ENCODE results near the gene CDC42BPG.

Gene CDC42BPG

DNA sequence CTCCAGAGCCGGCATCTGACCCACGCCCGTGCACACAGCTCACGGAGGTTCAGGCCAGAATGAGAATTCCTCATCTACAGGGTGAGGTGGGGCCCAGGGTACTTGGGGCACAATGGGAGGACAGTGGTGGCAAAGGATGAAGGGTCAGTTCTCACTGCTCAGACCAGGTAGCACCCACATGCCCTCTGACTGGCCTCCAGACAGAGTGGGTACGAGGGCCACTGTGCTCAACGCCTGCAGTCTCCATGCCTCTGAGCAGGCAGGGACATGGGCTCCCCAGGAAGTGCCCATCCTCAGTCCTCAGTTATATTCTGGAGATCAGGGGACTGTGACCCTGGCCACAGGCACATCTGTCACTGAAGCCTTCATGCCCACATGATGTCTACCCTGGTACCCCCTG, 13.0 kb upstream of the CDC42BPG start:
- TF ChIP-seq, protein P1, sequence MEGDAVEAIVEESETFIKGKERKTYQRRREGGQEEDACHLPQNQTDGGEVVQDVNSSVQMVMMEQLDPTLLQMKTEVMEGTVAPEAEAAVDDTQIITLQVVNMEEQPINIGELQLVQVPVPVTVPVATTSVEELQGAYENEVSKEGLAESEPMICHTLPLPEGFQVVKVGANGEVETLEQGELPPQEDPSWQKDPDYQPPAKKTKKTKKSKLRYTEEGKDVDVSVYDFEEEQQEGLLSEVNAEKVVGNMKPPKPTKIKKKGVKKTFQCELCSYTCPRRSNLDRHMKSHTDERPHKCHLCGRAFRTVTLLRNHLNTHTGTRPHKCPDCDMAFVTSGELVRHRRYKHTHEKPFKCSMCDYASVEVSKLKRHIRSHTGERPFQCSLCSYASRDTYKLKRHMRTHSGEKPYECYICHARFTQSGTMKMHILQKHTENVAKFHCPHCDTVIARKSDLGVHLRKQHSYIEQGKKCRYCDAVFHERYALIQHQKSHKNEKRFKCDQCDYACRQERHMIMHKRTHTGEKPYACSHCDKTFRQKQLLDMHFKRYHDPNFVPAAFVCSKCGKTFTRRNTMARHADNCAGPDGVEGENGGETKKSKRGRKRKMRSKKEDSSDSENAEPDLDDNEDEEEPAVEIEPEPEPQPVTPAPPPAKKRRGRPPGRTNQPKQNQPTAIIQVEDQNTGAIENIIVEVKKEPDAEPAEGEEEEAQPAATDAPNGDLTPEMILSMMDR (conservative IDR thresholded peaks at IDR 0.05; ENCODE audit: low read depth, low read length) = no peak
- DNase-seq (ENCODE audit: low read depth) = no peak
- H3K4me3 ChIP-seq (ENCODE audit: low read depth, low read length) = no peak overlapping the region

DNA sequence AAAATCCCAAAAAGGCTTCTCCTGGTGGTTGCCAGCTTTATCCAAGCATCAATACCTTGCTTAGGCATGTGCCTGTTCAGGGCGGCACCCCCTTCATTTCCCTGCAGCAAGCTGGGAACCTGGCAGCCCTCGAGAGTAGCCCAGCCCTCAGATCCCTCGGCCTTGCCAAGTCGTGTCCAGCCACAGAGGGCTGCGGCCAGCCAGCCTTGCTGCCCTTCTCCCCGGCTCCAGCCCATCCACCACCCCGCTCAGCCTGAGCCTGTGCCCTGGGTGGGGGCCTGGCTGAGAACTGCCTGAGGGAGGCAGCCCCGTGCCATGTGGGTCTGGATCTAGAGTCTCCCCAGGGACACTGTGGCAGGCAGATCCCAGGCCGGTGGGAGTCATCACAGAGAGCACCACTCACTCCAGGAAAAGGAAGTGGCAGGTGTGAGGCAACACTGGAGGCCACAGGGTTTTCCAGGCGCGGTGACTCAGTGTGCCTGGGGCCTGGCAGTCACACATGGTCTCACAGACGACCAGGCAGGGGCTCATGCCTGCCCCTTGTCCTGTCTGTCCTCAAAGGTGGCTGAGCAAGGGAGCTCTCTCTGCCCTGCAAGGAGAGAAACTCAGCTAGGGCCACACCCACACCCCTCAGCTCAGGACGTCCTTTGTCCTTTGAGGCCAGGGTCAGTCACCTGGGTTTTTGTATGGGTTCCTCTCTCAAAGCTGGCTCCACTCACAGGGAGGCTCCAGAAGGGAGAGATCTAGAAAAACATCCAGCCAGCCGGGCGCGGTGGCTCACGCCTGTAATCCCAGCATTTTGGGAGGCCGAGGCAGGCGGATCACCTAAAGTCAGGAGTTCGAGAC, 12.2 kb upstream of the CDC42BPG start:
- TF ChIP-seq, protein P1 (conservative IDR thresholded peaks at IDR 0.05; ENCODE audit: low read depth, low read length) = no peak
- no peak overlapping the region for H3K4me3 ChIP-seq (ENCODE audit: low read depth, low read length)
- peak; percentile 53 for DNase-seq (ENCODE audit: low read depth)

DNA sequence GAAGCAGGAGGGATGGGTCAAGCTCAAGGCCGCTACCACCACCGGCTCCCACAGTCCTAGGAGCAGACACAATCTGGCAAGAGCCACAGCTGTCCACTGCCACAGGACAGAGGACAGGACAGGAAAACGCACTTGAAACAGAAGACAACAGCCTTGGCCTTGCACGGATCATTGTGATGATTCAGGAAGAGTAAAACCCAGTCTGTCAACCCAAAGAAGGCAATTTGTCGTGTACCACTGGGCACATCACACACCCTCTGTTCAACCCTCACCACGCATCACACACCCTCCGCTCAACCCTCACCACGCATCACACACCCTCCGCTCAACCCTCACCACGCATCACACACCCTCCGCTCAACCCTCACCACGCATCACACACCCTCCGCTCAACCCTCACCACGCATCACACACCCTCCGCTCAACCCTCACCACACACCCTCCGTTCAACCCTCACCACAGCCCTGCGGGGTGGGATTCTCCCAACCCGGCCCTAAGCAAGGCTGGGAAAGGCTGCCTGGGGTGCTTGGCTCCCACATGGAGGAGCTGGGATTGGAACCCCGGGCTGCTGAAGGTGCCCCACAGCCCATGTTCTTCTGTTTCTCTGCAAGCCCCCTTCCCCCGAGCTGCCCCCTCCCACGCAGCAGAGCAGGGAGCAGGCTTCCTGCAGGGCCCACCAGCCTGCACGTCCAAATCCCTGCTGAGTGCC, 11.3 kb upstream of the CDC42BPG start:
- H3K4me3 ChIP-seq (ENCODE audit: low read depth, low read length) = no peak overlapping the region
- TF ChIP-seq, protein P1 (conservative IDR thresholded peaks at IDR 0.05; ENCODE audit: low read depth, low read length) = no peak
- no peak for DNase-seq (ENCODE audit: low read depth)

DNA sequence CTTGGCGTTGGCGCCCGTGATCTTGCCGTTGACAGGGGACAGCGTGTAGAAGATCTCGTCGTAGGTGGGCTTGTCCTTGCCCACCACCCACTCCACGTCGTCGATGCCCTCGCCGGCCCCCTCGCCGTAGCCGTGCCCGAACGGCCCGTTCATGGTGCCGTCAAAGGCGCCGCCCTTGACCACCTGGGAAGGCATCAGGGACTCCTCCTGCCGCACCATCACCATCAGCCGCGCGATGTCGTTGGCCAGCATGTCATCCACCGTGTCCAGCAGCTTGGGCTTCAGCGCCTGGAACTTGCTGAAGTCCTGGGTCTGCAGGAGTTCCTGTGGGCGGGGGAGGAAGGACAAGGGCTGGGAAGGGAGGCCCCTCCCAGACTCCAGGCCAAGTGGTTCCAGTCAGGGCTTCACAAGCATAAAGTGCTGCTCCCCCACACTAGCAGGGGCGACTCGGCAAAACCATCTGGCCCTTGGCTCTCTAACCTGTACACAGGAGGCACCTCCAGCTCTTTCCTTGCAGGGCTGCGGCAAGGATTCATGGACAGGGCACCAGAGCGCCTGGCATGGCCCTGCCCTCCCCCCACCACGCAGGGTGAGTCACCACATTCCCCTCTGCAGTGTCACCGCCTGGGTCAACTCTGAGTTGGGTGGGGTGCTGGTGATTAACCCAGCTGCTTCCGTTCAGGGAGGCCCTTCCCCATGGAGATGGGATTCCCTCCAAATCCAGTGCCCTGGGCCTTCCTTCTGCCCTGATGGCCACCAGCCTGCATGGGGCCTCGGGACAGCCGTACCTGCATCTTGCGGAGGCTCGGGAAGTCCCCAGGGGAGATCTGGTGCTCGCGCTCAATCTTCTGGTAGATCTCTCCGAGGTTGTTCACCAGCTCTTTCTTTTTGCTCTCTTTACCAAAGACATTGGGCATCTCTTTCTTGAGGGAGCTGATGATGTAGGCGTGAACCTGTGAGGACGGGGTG, 10.4 kb upstream of the CDC42BPG start:
- DNase-seq (ENCODE audit: low read depth) = peak; percentile 77
- TF ChIP-seq, protein P1 (conservative IDR thresholded peaks at IDR 0.05; ENCODE audit: low read depth, low read length) = no peak
- H3K4me3 ChIP-seq (ENCODE audit: low read depth, low read length) = no peak overlapping the region

DNA sequence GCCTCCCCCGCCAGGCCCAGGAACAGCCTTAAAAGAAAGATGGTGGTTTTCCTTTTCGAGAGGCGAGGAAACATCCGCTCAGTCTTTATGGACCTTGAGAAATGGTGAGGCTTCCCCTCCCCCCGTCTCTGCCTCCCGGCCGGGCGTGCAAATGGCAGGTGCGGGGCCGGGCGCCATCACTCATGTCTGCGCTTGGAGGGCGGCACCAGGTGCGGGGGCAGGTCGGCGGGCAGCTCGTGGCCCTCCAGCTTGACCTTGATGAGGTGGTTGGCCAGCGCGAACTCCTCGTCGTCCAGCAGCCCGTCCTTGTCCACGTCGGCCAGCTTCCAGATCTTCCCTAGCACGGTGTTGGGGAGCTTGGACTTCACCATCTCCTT, 9.7 kb upstream of the CDC42BPG start:
- TF ChIP-seq, protein P1 (conservative IDR thresholded peaks at IDR 0.05; ENCODE audit: low read depth, low read length) = no peak
- DNase-seq (ENCODE audit: low read depth) = no peak
- H3K4me3 ChIP-seq (ENCODE audit: low read depth, low read length) = no peak overlapping the region

DNA sequence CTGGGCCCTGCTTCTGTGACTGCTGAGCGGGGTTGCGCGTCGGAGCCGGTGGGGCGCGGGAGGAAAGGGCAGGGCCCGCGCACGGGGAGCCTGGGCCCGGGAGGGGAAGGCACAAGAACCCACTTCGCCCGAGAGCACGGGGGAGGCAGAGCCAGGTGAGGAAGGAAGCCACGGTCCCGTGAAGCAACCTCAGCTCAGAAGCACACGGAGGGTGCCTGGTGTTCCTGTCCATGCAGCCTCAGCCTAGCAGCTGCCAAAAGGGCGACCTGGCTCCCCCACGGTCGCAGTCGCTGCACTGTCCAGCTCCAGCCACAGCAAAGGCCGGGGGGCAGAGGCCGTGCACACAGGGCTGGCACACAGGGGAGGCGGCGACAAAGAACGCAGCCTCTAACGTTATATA, 9.3 kb upstream of the CDC42BPG start:
- TF ChIP-seq, protein P1 (conservative IDR thresholded peaks at IDR 0.05; ENCODE audit: low read depth, low read length) = no peak
- no peak for DNase-seq (ENCODE audit: low read depth)
- no peak overlapping the region for H3K4me3 ChIP-seq (ENCODE audit: low read depth, low read length)

All from choroid plexus epithelial cell (primary cell).